ENCODE measurements around the gene AMHR2.
"Not testable (repeated sequence)": the region's sequence is repeated elsewhere in the genome, so short reads cannot be mapped to it uniquely, and the experiment has no call there.

The AMHR2 gene

DNA sequence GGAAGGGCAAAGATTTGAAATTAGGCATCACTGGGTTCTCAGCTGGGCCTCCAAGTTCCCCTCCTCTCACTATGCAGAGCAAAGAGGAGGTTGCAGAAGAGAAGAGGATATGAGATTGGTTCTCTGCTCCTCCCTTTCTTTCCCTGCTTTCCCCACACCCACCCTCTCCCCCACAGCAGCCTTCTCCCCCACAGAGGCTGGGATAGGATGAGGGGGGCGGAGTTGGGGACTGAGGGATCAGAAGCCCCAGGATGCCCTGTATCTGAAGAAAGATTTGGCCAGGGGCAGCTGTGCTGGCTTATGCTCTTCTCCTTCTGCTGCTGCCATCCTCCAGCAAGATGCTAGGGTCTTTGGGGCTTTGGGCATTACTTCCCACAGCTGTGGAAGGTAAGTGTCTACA lies at the start of gene AMHR2:
TSS of gene AMHR2 (plus strand) at position 259 of the 400 bp plus-strand sequence. CDS start at position 339, 80 bp downstream.
- no peak within 1 kb of the TSS for H3K4me3 ChIP-seq (replicated peaks; ENCODE audit: low read depth, low read length)
- DNase-seq (ENCODE audit: low read depth) = no peak
- TF ChIP-seq CTCF (IDR thresholded peaks at IDR 0.05; ENCODE audit: low read length, missing control alignments) = no peak

- not testable (repeated sequence) for H3K4me3 ChIP-seq (replicated peaks; ENCODE audit: low read depth, low read length); DNase-seq (ENCODE audit: low read depth)
Observed at GRCh38 chr12:53374277-53374676, 49.4 kb upstream of the AMHR2 start.

GRCh38 chr12:53376747-53377146 lies 46.9 kb upstream of the AMHR2 start:
- no peak for DNase-seq (ENCODE audit: low read depth)
- no peak for TF ChIP-seq CTCF (IDR thresholded peaks at IDR 0.05; ENCODE audit: low read length, missing control alignments)
- H3K4me3 ChIP-seq (replicated peaks; ENCODE audit: low read depth, low read length) = no peak overlapping the region

DNA sequence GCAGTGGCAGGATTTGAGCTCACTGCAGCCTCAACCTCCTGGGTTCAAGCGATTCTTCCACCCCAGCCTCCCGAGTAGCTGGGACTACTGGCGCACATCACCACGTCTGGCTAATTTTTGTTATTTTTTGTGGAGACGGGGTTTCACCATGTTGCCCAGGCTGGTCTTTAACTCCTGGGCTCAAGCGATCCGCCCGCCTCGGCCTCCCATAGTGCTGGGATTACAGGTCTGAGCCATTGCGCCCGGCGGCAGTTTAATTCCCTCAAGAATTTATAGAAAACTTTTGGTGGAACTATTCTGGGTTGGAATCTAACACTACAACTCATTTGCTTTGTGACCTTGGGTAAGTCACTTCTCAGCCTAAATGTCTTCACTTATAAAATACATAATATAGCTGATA lies 45.4 kb upstream of the AMHR2 start:
- no peak for TF ChIP-seq CTCF (IDR thresholded peaks at IDR 0.05; ENCODE audit: low read length, missing control alignments)
- H3K4me3 ChIP-seq (replicated peaks; ENCODE audit: low read depth, low read length) = no peak overlapping the region
- no peak for DNase-seq (ENCODE audit: low read depth)

DNA sequence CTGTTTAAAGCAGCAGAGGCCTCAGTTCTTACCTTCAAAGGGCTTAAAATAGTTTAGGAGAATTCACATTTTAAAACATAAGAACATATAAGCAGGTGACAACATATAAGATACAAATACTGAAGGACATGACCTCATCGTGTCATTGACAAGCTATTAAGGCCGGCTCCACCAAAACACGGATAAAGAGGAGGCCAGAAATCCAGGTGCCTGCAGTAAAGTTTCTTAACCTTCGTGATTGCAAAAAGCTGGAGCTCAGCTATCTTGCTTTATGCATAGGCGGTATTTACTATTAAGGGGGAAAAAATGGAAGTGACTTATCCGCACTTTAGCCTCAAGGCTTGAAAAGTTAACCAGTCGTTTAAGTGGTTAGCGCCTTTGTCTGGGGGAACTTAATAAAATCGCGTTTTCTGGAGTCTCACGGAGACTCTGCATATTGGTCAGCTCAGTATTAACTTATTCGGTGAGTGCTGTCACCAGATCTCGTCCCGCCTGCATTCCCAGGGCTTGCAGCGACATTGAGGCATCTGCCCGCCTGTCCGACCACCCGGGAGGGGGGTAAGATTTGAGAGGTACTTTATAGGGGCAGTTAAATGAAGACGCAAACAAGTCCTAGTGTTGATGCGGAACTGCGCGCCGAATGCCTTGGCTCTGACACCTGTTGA lies 44.8 kb upstream of the AMHR2 start:
- no peak for TF ChIP-seq CTCF (IDR thresholded peaks at IDR 0.05; ENCODE audit: low read length, missing control alignments)
- peak overlapping the region; percentile 53 for H3K4me3 ChIP-seq (replicated peaks; ENCODE audit: low read depth, low read length)
- no peak for DNase-seq (ENCODE audit: low read depth)

GRCh38 chr12:53379389-53380103 lies 44.1 kb upstream of the AMHR2 start:
- peak overlapping the region; percentile 54 for H3K4me3 ChIP-seq (replicated peaks; ENCODE audit: low read depth, low read length)
- peak; percentile 100 for DNase-seq (ENCODE audit: low read depth)
- no peak for TF ChIP-seq CTCF (IDR thresholded peaks at IDR 0.05; ENCODE audit: low read length, missing control alignments)

DNA sequence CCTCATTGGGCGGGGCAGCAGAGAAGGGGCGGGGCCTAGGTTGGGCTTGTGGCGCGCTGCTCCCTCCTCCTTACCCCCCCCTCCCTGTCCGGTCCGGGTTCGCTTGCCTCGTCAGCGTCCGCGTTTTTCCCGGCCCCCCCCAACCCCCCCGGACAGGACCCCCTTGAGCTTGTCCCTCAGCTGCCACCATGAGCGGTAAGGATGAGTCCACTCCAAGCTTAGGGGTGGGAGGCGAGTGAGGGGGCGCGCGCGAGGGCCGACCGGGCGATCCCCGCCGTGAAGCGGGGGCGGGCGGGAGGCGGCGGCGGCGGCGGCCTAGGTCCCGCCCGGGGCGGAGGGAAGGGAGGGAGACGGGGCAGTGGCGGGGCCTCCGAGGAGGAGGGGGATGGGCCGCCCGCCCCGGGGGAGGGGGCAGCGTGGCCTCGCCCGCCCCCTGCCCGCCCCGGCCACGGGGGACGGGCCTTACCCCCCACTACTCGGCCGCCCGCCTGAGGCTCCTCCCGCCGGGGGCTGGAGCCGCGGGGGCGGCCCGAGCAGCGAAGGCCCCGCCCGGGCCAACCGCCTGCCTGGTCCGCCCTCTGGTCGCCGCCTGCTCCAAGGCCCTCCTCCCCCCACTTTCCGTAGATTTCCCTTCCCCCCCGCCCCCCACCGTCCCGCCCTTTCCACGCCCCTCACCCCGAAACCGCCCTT lies 43.4 kb upstream of the AMHR2 start, which contains the start of gene SP1:
TSS of gene SP1 (plus strand) at position 73 of the 690 bp plus-strand sequence. CDS start at position 189, 116 bp downstream.
- DNase-seq (ENCODE audit: low read depth) = peak; percentile 95
- TF ChIP-seq CTCF (IDR thresholded peaks at IDR 0.05; ENCODE audit: low read length, missing control alignments) = no peak
- peak within 1 kb of the TSS; percentile 54 for H3K4me3 ChIP-seq (replicated peaks; ENCODE audit: low read depth, low read length)

Measured in fibroblast of pulmonary artery (primary cell).